ENCODE results near the gene ACSM2A. TPM values are rescaled to one million over a fixed set of nuclear protein-coding genes. Genes with fewer than 3 reads are reported as not detected.
A peak's percentile ranks its signal among the peaks of the same experiment; 100 is the strongest.
"Not testable (repeated sequence)": the region's sequence is repeated elsewhere in the genome, so short reads cannot be mapped to it uniquely, and the experiment has no call there.

The ACSM2A gene
- not detected for total RNA-seq
- polyA plus RNA-seq = not detected
- long read RNA-seq, donor 1 = 0 reads
- long read RNA-seq, donor 2 = 0 reads
- long read RNA-seq, donor 3 = 0 reads
- long read RNA-seq, donor 4 = 0 reads

- 39% methylated on average over 1 of the region's 1 CpG for WGBS
- DNase-seq; H3K27ac ChIP-seq (ENCODE audit: low read length); H3K27me3 ChIP-seq (ENCODE audit: control insufficient read depth, insufficient read depth); ATAC-seq; H3K4me3 ChIP-seq (ENCODE audit: low read length); H3K9me3 ChIP-seq (ENCODE audit: control insufficient read depth, low read length); H3K4me1 ChIP-seq (ENCODE audit: control insufficient read depth, insufficient read depth, low read length); intact Hi-C loops (cut with DNase I): not testable (repeated sequence)
Measured at GRCh38 chr16:20451364-20451763, at the start of gene ACSM2A. TSS of gene ACSM2A (plus strand) at chr16:20451521. CDS start at chr16:20460115, 8,594 bp downstream.

- Histone ChIP-seq H3K4me3 (ENCODE audit: low read length) (no peak overlapping the region), H3K4me1 (ENCODE audit: control insufficient read depth, insufficient read depth, low read length) (no peaks in the 10 kb centered on the region), H3K9me3 (ENCODE audit: control insufficient read depth, low read length) (no peaks in the 10 kb centered on the region), H3K27ac (ENCODE audit: low read length) (no peak overlapping the region), H3K27me3 (ENCODE audit: control insufficient read depth, insufficient read depth) (no peaks in the 10 kb centered on the region)
- WGBS = 91% methylated on average over 2 of the region's 2 CpGs
- intact Hi-C loops (cut with DNase I) = no loop called here
- DNase-seq (no peak), ATAC-seq (no peak)
Measured at GRCh38 chr16:20402651-20403050, 48.7 kb upstream of the ACSM2A start.

GRCh38 chr16:20404637-20405036 is 46.7 kb upstream of the ACSM2A start, which contains the start of gene PDILT:
TSS of gene PDILT (minus strand) at chr16:20404737. CDS start at chr16:20399300, 5,437 bp downstream.
- Histone ChIP-seq H3K4me1 (ENCODE audit: control insufficient read depth, insufficient read depth, low read length) (no peaks in the 10 kb centered on the region), H3K9me3 (ENCODE audit: control insufficient read depth, low read length) (no peaks in the 10 kb centered on the region), H3K27me3 (ENCODE audit: control insufficient read depth, insufficient read depth) (no peaks in the 10 kb centered on the region), H3K4me3 (ENCODE audit: low read length) (no peak within 1 kb of the TSS), H3K27ac (ENCODE audit: low read length) (no peak within 1 kb of the TSS)
- 85% methylated on average over 2 of the region's 2 CpGs for WGBS
- intact Hi-C loops (cut with DNase I) = no loop called here
- ATAC-seq (no peak), DNase-seq (no peak)

- Histone ChIP-seq H3K27me3 (ENCODE audit: control insufficient read depth, insufficient read depth) (no peaks in the 10 kb centered on the region), H3K27ac (ENCODE audit: low read length) (no peak within 1 kb of the TSS), H3K4me1 (ENCODE audit: control insufficient read depth, insufficient read depth, low read length) (no peaks in the 10 kb centered on the region), H3K4me3 (ENCODE audit: low read length) (peak within 1 kb of the TSS; percentile 10), H3K9me3 (ENCODE audit: control insufficient read depth, low read length) (no peaks in the 10 kb centered on the region)
- ATAC-seq = peak; percentile 62 to 91
- intact Hi-C loops (cut with DNase I) = no loop called here
- peak; percentile 78 to 89 (median 89) for DNase-seq
- WGBS = 69% methylated on average over 6 of the region's 6 CpGs
Measured at GRCh38 chr16:20409398-20410120, 41.8 kb upstream of the ACSM2A start, which contains the start of gene ACSM5. TSS of gene ACSM5 (plus strand) at chr16:20409534. CDS start at chr16:20411485, 1,951 bp downstream.

GRCh38 chr16:20410121-20410723 is 41.1 kb upstream of the ACSM2A start:
- ATAC-seq (no peak), DNase-seq (no peak)
- H3K9me3 ChIP-seq (ENCODE audit: control insufficient read depth, low read length) = no peaks in the 10 kb centered on the region
- H3K27me3 ChIP-seq (ENCODE audit: control insufficient read depth, insufficient read depth) = no peaks in the 10 kb centered on the region
- no peak overlapping the region for H3K4me3 ChIP-seq (ENCODE audit: low read length)
- intact Hi-C loops (cut with DNase I) = no loop called here
- no peaks in the 10 kb centered on the region for H3K4me1 ChIP-seq (ENCODE audit: control insufficient read depth, insufficient read depth, low read length)
- H3K27ac ChIP-seq (ENCODE audit: low read length) = no peak overlapping the region
- 78% methylated on average over 6 of the region's 6 CpGs for WGBS

- WGBS = 85% methylated on average over 2 of the region's 2 CpGs
- Histone ChIP-seq H3K27ac (ENCODE audit: low read length) (no peak overlapping the region), H3K4me3 (ENCODE audit: low read length) (no peak overlapping the region), H3K9me3 (ENCODE audit: control insufficient read depth, low read length) (no peaks in the 10 kb centered on the region), H3K27me3 (ENCODE audit: control insufficient read depth, insufficient read depth) (no peaks in the 10 kb centered on the region), H3K4me1 (ENCODE audit: control insufficient read depth, insufficient read depth, low read length) (no peaks in the 10 kb centered on the region)
- intact Hi-C loops (cut with DNase I) = no loop called here
- no peak for DNase-seq
- ATAC-seq = no peak
Measured at GRCh38 chr16:20411055-20411454, 40.3 kb upstream of the ACSM2A start.

GRCh38 chr16:20415541-20415940 is 35.8 kb upstream of the ACSM2A start:
- 65% methylated on average over 1 of the region's 1 CpG for WGBS
- DNase-seq (no peak), ATAC-seq (no peak)
- H3K9me3 ChIP-seq (ENCODE audit: control insufficient read depth, low read length) = no peaks in the 10 kb centered on the region
- intact Hi-C loops (cut with DNase I) = no loop called here
- no peaks in the 10 kb centered on the region for H3K27me3 ChIP-seq (ENCODE audit: control insufficient read depth, insufficient read depth)
- H3K4me1 ChIP-seq (ENCODE audit: control insufficient read depth, insufficient read depth, low read length) = no peaks in the 10 kb centered on the region
- H3K4me3 ChIP-seq (ENCODE audit: low read length) = no peak overlapping the region
- H3K27ac ChIP-seq (ENCODE audit: low read length) = no peak overlapping the region

GRCh38 chr16:20419093-20419492 is 32.2 kb upstream of the ACSM2A start:
- H3K4me3 ChIP-seq (ENCODE audit: low read length); H3K27ac ChIP-seq (ENCODE audit: low read length); H3K9me3 ChIP-seq (ENCODE audit: control insufficient read depth, low read length); H3K27me3 ChIP-seq (ENCODE audit: control insufficient read depth, insufficient read depth); intact Hi-C loops (cut with DNase I); H3K4me1 ChIP-seq (ENCODE audit: control insufficient read depth, insufficient read depth, low read length): not testable (repeated sequence)
- WGBS = 58% methylated on average over 8 of the region's 8 CpGs
- peak; percentile 31 to 38 for ATAC-seq
- peak in 1 of 3 donors; percentile 66 for DNase-seq

- H3K4me1 ChIP-seq (ENCODE audit: control insufficient read depth, insufficient read depth, low read length); H3K27ac ChIP-seq (ENCODE audit: low read length); H3K9me3 ChIP-seq (ENCODE audit: control insufficient read depth, low read length); DNase-seq; H3K27me3 ChIP-seq (ENCODE audit: control insufficient read depth, insufficient read depth); ATAC-seq; H3K4me3 ChIP-seq (ENCODE audit: low read length); intact Hi-C loops (cut with DNase I): not testable (repeated sequence)
- 71% methylated on average over 2 of the region's 2 CpGs for WGBS
Measured at GRCh38 chr16:20421748-20422147, 29.6 kb upstream of the ACSM2A start.

- DNase-seq; ATAC-seq; H3K27ac ChIP-seq (ENCODE audit: low read length); H3K4me3 ChIP-seq (ENCODE audit: low read length); H3K9me3 ChIP-seq (ENCODE audit: control insufficient read depth, low read length); intact Hi-C loops (cut with DNase I); H3K4me1 ChIP-seq (ENCODE audit: control insufficient read depth, insufficient read depth, low read length); H3K27me3 ChIP-seq (ENCODE audit: control insufficient read depth, insufficient read depth): not testable (repeated sequence)
- 82% methylated on average over 5 of the region's 5 CpGs for WGBS
Measured at GRCh38 chr16:20423772-20424128, 27.6 kb upstream of the ACSM2A start.

GRCh38 chr16:20424129-20424866 is 27.0 kb upstream of the ACSM2A start:
- H3K27me3 ChIP-seq (ENCODE audit: control insufficient read depth, insufficient read depth) = no peaks in the 10 kb centered on the region
- 83% methylated on average over 2 of the region's 2 CpGs for WGBS
- H3K9me3 ChIP-seq (ENCODE audit: control insufficient read depth, low read length) = no peaks in the 10 kb centered on the region
- DNase-seq (no peak), ATAC-seq (no peak)
- no peaks in the 10 kb centered on the region for H3K4me1 ChIP-seq (ENCODE audit: control insufficient read depth, insufficient read depth, low read length)
- H3K4me3 ChIP-seq (ENCODE audit: low read length) = no peak overlapping the region
- intact Hi-C loops (cut with DNase I) = no loop called here
- no peak overlapping the region for H3K27ac ChIP-seq (ENCODE audit: low read length)
